ENCODE results near the gene ZSCAN25. TPM values are rescaled to one million over a fixed set of nuclear protein-coding genes. Genes with fewer than 3 reads are reported as not detected.

ZSCAN25 gene
- total and polyA plus RNA-seq, 2 of the 13 experiments (the other 11 are each of a cell fraction or from before 2014, with no cell fraction given) = 12.1 to 16.8 TPM

- intact Hi-C loops (cut with micrococcal nuclease; ENCODE audit: unreplicated experiment) = no loop called here
- Histone ChIP-seq H3K4me1 (ENCODE audit: insufficient read depth, low read length) (peaks cover 51% of the 10 kb centered on the region), H3K79me2 (ENCODE audit: insufficient read depth, low read length) (no peaks in the 10 kb centered on the region), H3K36me3 (replicated peaks in 1 of 2; ENCODE audit: control insufficient read depth in 1 of 2, insufficient read depth in 2 of 2, low read length in 2 of 2) (no peaks in the 10 kb centered on the region), H2AFZ (ENCODE audit: low read length) (no peak overlapping the region), H3K9me3 (ENCODE audit: low read length) (0 out of 2 replicates have a peak, but pooled peaks cover 4% of the 10 kb centered on the region), H3K4me3 (replicated peaks in 1 of 3; ENCODE audit: insufficient read depth in 1 of 3, low read depth in 2 of 3, low read length in 3 of 3) (no peak overlapping the region), H3K27me3 (ENCODE audit: control insufficient read depth in 1 of 2, insufficient read depth in 2 of 2, low read length in 2 of 2) (no peaks in the 10 kb centered on the region), H4K20me1 (ENCODE audit: insufficient read depth, low read length) (no peaks in the 10 kb centered on the region), H3K4me2 (ENCODE audit: low read depth, low read length) (peak overlapping the region; percentile 37), H3K9ac (ENCODE audit: insufficient read depth, low read depth, low read length) (0 out of 2 replicates have a peak overlapping the region, but pooled peaks have one; percentile 3), H3K27ac (ENCODE audit: extremely low read length, insufficient read depth, low read length) (peak overlapping the region; percentile 0)
- WGBS (ENCODE audit: low lambda C conversion rate) = 25% methylated on average over 4 of the region's 4 CpGs
- FAIRE-seq = no peak
- DNase-seq (ENCODE audit: low spot score) = peak; percentile 83
- POLR2A ChIA-PET = interaction anchor here (1.0 to 6.0 kb wide), 4 partner anchors 15 to 150 kb away, joined by 3 to 119 read pairs (median 4); partner anchors contain the start of genes CYP3A43 and ZSCAN25
- CTCF ChIA-PET (ENCODE audit: low intra/inter-chr PET ratio, low total read pairs) = no interaction called here
- in situ Hi-C loops (cut with HindIII; ENCODE audit: extremely low pct_ligation_motif_present, low pct_unique_long_range_greater_than_20kb) = no loop called here
- BruUV-seq (replicated peaks) = no TSS peak
- ATAC-seq = peak; percentile 90
- TF ChIP-seq TEAD3 (CRISPR knock-in tag; optimal IDR thresholded peaks at IDR 0.05; ENCODE audit: borderline replicate concordance) (peak; percentile 64), AHDC1 (CRISPR knock-in tag; IDR thresholded peaks at IDR 0.05; ENCODE audit: borderline replicate concordance) (peak; percentile 42; the same call in 1 of the 2 replicates), BHLHE40 (IDR thresholded peaks at IDR 0.05; ENCODE audit: low read length) (no peak), ATF4 (CRISPR knock-in tag; IDR thresholded peaks at IDR 0.05) (0 out of 4 replicates have a peak, but pooled peaks of 1 of the 2 experiments have one; percentile 44), JUND (CRISPR knock-in tag; IDR thresholded peaks at IDR 0.05) (peak; percentile 82), MAX (IDR thresholded peaks at IDR 0.05) (0 out of 2 replicates have a peak, but pooled peaks have one; percentile 30), MLX (CRISPR knock-in tag; IDR thresholded peaks at IDR 0.05) (no peak), JUNB (CRISPR knock-in tag; IDR thresholded peaks at IDR 0.05; ENCODE audit: borderline replicate concordance) (peak; percentile 58; the same call in 1 of the 2 replicates), REXO4 (CRISPR knock-in tag; IDR thresholded peaks at IDR 0.05; ENCODE audit: borderline replicate concordance) (no peak), HMGXB3 (CRISPR knock-in tag; IDR thresholded peaks at IDR 0.05; ENCODE audit: borderline replicate concordance) (no peak), SIX1 (CRISPR knock-in tag; IDR thresholded peaks at IDR 0.05; ENCODE audit: borderline replicate concordance) (peak; percentile 22; the same call in 1 of the 2 replicates), ZNF367 (CRISPR knock-in tag; IDR thresholded peaks at IDR 0.05; ENCODE audit: borderline replicate concordance) (no peak)
These were observed 62.3 kb downstream of the ZSCAN25 start for GRCh38 chr7:99679032-99679399.

Measured in HepG2 (cell line).